ENCODE data around the gene DEFB113. TPM values are rescaled to one million over a fixed set of nuclear protein-coding genes. Genes with fewer than 3 reads are reported as not detected.

The DEFB113 gene
- total and polyA plus RNA-seq, 11 donors = not detected

- TF ChIP-seq, protein P1, sequence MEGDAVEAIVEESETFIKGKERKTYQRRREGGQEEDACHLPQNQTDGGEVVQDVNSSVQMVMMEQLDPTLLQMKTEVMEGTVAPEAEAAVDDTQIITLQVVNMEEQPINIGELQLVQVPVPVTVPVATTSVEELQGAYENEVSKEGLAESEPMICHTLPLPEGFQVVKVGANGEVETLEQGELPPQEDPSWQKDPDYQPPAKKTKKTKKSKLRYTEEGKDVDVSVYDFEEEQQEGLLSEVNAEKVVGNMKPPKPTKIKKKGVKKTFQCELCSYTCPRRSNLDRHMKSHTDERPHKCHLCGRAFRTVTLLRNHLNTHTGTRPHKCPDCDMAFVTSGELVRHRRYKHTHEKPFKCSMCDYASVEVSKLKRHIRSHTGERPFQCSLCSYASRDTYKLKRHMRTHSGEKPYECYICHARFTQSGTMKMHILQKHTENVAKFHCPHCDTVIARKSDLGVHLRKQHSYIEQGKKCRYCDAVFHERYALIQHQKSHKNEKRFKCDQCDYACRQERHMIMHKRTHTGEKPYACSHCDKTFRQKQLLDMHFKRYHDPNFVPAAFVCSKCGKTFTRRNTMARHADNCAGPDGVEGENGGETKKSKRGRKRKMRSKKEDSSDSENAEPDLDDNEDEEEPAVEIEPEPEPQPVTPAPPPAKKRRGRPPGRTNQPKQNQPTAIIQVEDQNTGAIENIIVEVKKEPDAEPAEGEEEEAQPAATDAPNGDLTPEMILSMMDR (IDR thresholded peaks at IDR 0.05) = no peak
- no peak for TF ChIP-seq POLR2A (IDR thresholded peaks at IDR 0.05)
- H3K27me3 ChIP-seq = no peaks in the 10 kb centered on the region
- WGBS, 4 donors = 41 to 58% (median 48%) methylated on average over 3 of the region's 3 CpGs
- DNase-seq (no peak), ATAC-seq (peak in 3 of 4 donors; percentile 80 to 87 (median 86))
- H3K27ac ChIP-seq = no peak overlapping the region
- H3K9me3 ChIP-seq = peaks cover 0 to 11% (median 0%) of the 10 kb centered on the region in 12 donors
- H3K4me3 ChIP-seq = no peak overlapping the region
- H3K36me3 ChIP-seq = no peaks in the 10 kb centered on the region
- intact Hi-C loops (cut with DNase I) = no loop called here
- H3K4me1 ChIP-seq = no peaks in the 10 kb centered on the region
These were observed 29.4 kb downstream of the DEFB113 start for GRCh38 chr6:49939993-49940498.

GRCh38 chr6:49937811-49938210 is 31.6 kb downstream of the DEFB113 start:
- H3K27me3 ChIP-seq = peaks cover 0 to 4% (median 0%) of the 10 kb centered on the region in 9 donors
- no peaks in the 10 kb centered on the region for H3K4me1 ChIP-seq
- no peak for ATAC-seq

DNA sequence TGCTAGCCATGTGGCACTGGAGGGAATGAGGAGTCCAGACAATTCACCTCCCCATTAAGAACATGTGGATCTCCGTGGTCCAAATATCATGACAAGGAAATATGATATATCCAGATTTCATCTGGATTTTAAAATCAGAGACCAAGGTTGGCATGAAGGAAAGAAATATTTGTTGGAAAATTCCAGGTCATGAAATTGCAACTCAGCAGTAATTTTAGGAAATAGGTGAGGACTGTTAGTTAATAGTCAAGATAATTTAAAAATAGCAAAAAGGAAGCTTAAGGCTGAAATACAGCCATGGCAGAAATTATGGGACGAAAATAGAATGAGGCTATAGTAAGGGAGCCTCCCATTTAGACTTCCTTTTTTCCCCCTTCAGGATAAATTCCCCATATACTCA is 32.4 kb downstream of the DEFB113 start:
- Histone ChIP-seq H3K9me3 (no peaks in the 10 kb centered on the region), H3K4me1 (no peaks in the 10 kb centered on the region), H3K36me3 (no peaks in the 10 kb centered on the region), H3K27me3 (peaks cover 0 to 4% (median 0%) of the 10 kb centered on the region in 9 donors), H3K4me3 (no peak overlapping the region), H3K27ac (no peak overlapping the region)
- WGBS, 4 donors = 56 to 73% (median 62%) methylated on average over 2 of the region's 2 CpGs
- intact Hi-C loops (cut with DNase I) = no loop called here
- ATAC-seq (no peak), DNase-seq (no peak)
- TF ChIP-seq, protein P1 (IDR thresholded peaks at IDR 0.05) = no peak
- TF ChIP-seq POLR2A (IDR thresholded peaks at IDR 0.05) = no peak

More at GRCh38 chr6:49937811-49938210, 31.6 kb downstream of the DEFB113 start:
- no peak for TF ChIP-seq POLR2A (IDR thresholded peaks at IDR 0.05)
- TF ChIP-seq, protein P1 (IDR thresholded peaks at IDR 0.05) = no peak
- no peak overlapping the region for H3K4me3 ChIP-seq
- no peaks in the 10 kb centered on the region for H3K36me3 ChIP-seq
- intact Hi-C loops (cut with DNase I) = no loop called here
- H3K27ac ChIP-seq = no peak overlapping the region
- DNase-seq = no peak
- H3K9me3 ChIP-seq = no peaks in the 10 kb centered on the region

GRCh38 chr6:49935387-49935786 is 34.0 kb downstream of the DEFB113 start:
- Histone ChIP-seq H3K4me1 (no peaks in the 10 kb centered on the region), H3K36me3 (no peaks in the 10 kb centered on the region), H3K27ac (no peak overlapping the region), H3K4me3 (no peak overlapping the region), H3K27me3 (peaks cover 0 to 4% (median 0%) of the 10 kb centered on the region in 9 donors), H3K9me3 (no peaks in the 10 kb centered on the region)
- TF ChIP-seq, protein P1 (IDR thresholded peaks at IDR 0.05) = no peak
- TF ChIP-seq POLR2A (IDR thresholded peaks at IDR 0.05) = no peak
- no peak for DNase-seq
- 63 to 76% (median 70%) methylated on average over 3 of the region's 3 CpGs for WGBS, 4 donors
- ATAC-seq = no peak
- intact Hi-C loops (cut with DNase I) = no loop called here
